ENCODE data around the gene ANKHD1. TPM values are rescaled to one million over a fixed set of nuclear protein-coding genes. Genes with fewer than 3 reads are reported as not detected.

ANKHD1 gene
- total and polyA plus RNA-seq, 9 of the 15 experiments (the other 6 are each of a cell fraction or from before 2014, with no cell fraction given) = 38.9 to 138 (median 78.7) TPM

GRCh38 chr5:140556438-140556837 lies 154.8 kb downstream of the ANKHD1 start:
- H3K9me3 ChIP-seq (replicated peaks; ENCODE audit: control insufficient read depth, insufficient read depth, low read depth, low read length) = no peaks in the 10 kb centered on the region
- no peaks in the 10 kb centered on the region for H3K9me1 ChIP-seq (ENCODE audit: control insufficient read depth, insufficient read depth, low read length)
- ChIA-PET POLR2A (interaction anchor here (0.8 to 4.2 kb wide), 4 partner anchors 8 to 169 kb away, joined by 3 to 56 read pairs (median 4); partner anchors contain the start of gene EIF4EBP3), CTCF (ENCODE audit: low intra/inter-chr PET ratio) (no interaction called here)
- peaks cover 39% of the 10 kb centered on the region; the same call in 2 of the 3 replicates for H3K36me3 ChIP-seq (ENCODE audit: control insufficient read depth, insufficient read depth, low read length)
- intact Hi-C loops (cut with micrococcal nuclease) = loop anchor here (2.0 to 10.0 kb wide), 5 partner anchors 82 to 382 kb away; partner anchors contain the start of genes ANKHD1, CYSTM1 and TMCO6
- TF ChIP-seq ATF3 (IDR thresholded peaks at IDR 0.05) (peak; percentile 72), ATF3 (CRISPR knock-in tag; conservative IDR thresholded peaks at IDR 0.05) (no peak), HINFP (tag; conservative IDR thresholded peaks at IDR 0.05; ENCODE audit: low read depth) (no peak), ZNF384 (IDR thresholded peaks at IDR 0.05; ENCODE audit: low read depth, low read length) (0 out of 2 replicates have a peak, but pooled peaks have one; percentile 41), CEBPG (CRISPR knock-in tag; IDR thresholded peaks at IDR 0.05) (no peak), CEBPG (tag; conservative IDR thresholded peaks at IDR 0.05 in 1 of 2, IDR thresholded peaks at IDR 0.05 in 1 of 2) (peak; percentile 11 to 56; a peak in 2 of 4 replicates)
- 0 out of 2 replicates have a peak, but pooled peaks cover 5% of the 10 kb centered on the region for H4K20me1 ChIP-seq (replicated peaks; ENCODE audit: control insufficient read depth, insufficient read depth, low read length)
- H3K4me1 ChIP-seq (replicated peaks in 1 of 2; ENCODE audit: control insufficient read depth in 2 of 2, insufficient read depth in 2 of 2, low read length in 2 of 2) = peaks cover 23 to 27% of the 10 kb centered on the region in 2 experiments
- in situ Hi-C loops (cut with MboI) = no loop called here
- BruUV-seq (replicated peaks) = no TSS peak
- peak overlapping the region; percentile 86 for H3K27ac ChIP-seq (ENCODE audit: extremely low read depth, low read depth, low read length)
- WGBS (ENCODE audit: insufficient coverage, low coverage, missing lambda C conversion rate) = 0% methylated on average over 6 of the region's 6 CpGs
- H3K79me2 ChIP-seq (ENCODE audit: control insufficient read depth, insufficient read depth, low read length) = peaks cover 49% of the 10 kb centered on the region
- H3K4me3 ChIP-seq = peak overlapping the region; percentile 77
- DNase-seq (ENCODE audit: extremely low read depth in 1 of 4, low spot score in 3 of 4) (no peak), ATAC-seq (peak; percentile 14), FAIRE-seq (peak; percentile 46)
- H3K27me3 ChIP-seq (ENCODE audit: control insufficient read depth in 2 of 2, insufficient read depth in 2 of 2, low read length in 2 of 2) = no peaks in the 10 kb centered on the region
- peak overlapping the region in 1 of 2 experiments; percentile 87; a peak in 2 of 4 replicates for H3K9ac ChIP-seq (ENCODE audit: insufficient read depth in 1 of 2, low read depth in 2 of 2, low read length in 2 of 2)
- H2AFZ ChIP-seq (ENCODE audit: low read depth, low read length) = no peak overlapping the region
- peak overlapping the region; percentile 91 for H3K4me2 ChIP-seq (ENCODE audit: insufficient read depth, low read length)
